ENCODE results near the gene SLC22A2.

SLC22A2 gene

GRCh38 chr6:160170018-160170680 is 88.5 kb downstream of the SLC22A2 start:
- no peak for DNase-seq (ENCODE audit: low read depth in 2 of 2, low spot score in 1 of 2)

- no peak for DNase-seq (ENCODE audit: low read depth in 2 of 2, low spot score in 1 of 2)
These were observed 90.8 kb downstream of the SLC22A2 start for GRCh38 chr6:160167604-160168399.
